Measurements from ENCODE around the gene CNTN4. TPM values are rescaled to one million over a fixed set of nuclear protein-coding genes. Genes with fewer than 3 reads are reported as not detected.

CNTN4 gene
- total and polyA plus RNA-seq, 10 donors: 0.20 to 4.3 (median 1.5) TPM

GRCh38 chr3:3107181-3107580, 1008.5 kb downstream of the CNTN4 start:
- intact Hi-C loops (cut with DNase I; ENCODE audit: low total_unique reads): no loop called here
- Histone ChIP-seq H3K9me3 (no peaks in the 10 kb centered on the region), H3K36me3 (no peaks in the 10 kb centered on the region), H3K4me1 (peaks cover 0 to 11% (median 2%) of the 10 kb centered on the region in 6 donors), H3K4me3 (no peak overlapping the region), H3K27ac (no peak overlapping the region), H3K27me3 (replicated peaks in 1 of 7) (no peaks in the 10 kb centered on the region)
- DNase-seq: no peak
- no peak for TF ChIP-seq POLR2A (IDR thresholded peaks at IDR 0.05)
- TF ChIP-seq POLR2AphosphoS5 (IDR thresholded peaks at IDR 0.05): no peak
- no peak for TF ChIP-seq CTCF (IDR thresholded peaks at IDR 0.05 in 8 of 11, conservative IDR thresholded peaks at IDR 0.05 in 3 of 11)
- WGBS, 5 donors: 93 to 98% (median 96%) methylated on average over 3 of the region's 3 CpGs

Small RNA genes within 50 kb of the gene (small RNA-seq; reads per million reads assigned to genes)
- 0 reads per million in 4 donors for gene RF00416
- 0 reads per million in 4 donors for gene RN7SKP144

Data from spleen (tissue), 11 donors.